CD4-positive, alpha-beta T cell (primary cell): ENCODE measurements around the gene TEX13A. TPM values are rescaled to one million over a fixed set of nuclear protein-coding genes. Genes with fewer than 3 reads are reported as not detected.

ENCODE experiments used
- ATAC-seq: fragments of 200-7000 bp; cut with Tn5 transposase; one replicate; pipeline ENCODE4 v1.10.0; 2022; ENCODE audit warnings: mild to moderate bottlenecking; ENCODE audit not compliant: poor library complexity
- CTCF ChIA-PET: fragments of 350-600 bp; sonication (Branson Sonifier 250); formaldehyde crosslinking; loops from one replicate; lab custom pipeline; 2021; ENCODE audit warnings: antibody characterized with exemption, inconsistent platforms; lab: Charles Lee
- POLR2A ChIA-PET: fragments of 350-600 bp; sonication (Branson Sonifier 250); formaldehyde crosslinking; loops from one replicate; lab custom pipeline; 2021; ENCODE audit warnings: antibody characterized with exemption, inconsistent platforms; lab: Charles Lee
- DNase-seq, 14 experiments: peaks; one replicate each; pipeline ENCODE4 v3.0.0-alpha.2; 2013 to 2020; ENCODE audit warnings: mixed read lengths in 2 of 14
- H3K27ac ChIP-seq, 2 donors: one replicate each; pipeline versions ENCODE4 v1.5.1 to v1.7.0; 2013; ENCODE audit warnings: low read length in 2 of 2, low read depth in 1 of 2, mild to moderate bottlenecking in 1 of 2
- H3K27me3 ChIP-seq, 2 experiments: 1 replicate in 1 of 2; 2 replicates in 1 of 2; pipeline versions ENCODE4 v1.6.1 to v1.7.0; 2013; ENCODE audit warnings: low read length in 2 of 2, control low read depth in 1 of 2, mild to moderate bottlenecking in 1 of 2, moderate library complexity in 1 of 2; ENCODE audit not compliant: insufficient read depth in 2 of 2, control insufficient read depth in 1 of 2
- H3K36me3 ChIP-seq: one replicate; pipeline ENCODE4 v1.6.1; 2013; ENCODE audit warnings: low read length, control low read depth; ENCODE audit not compliant: insufficient read depth
- H3K4me1 ChIP-seq: one replicate; pipeline ENCODE4 v1.6.1; 2013; ENCODE audit warnings: low read length, control low read depth; ENCODE audit not compliant: insufficient read depth
- H3K4me3 ChIP-seq: one replicate; pipeline ENCODE4 v1.5.1; 2013; ENCODE audit warnings: mild to moderate bottlenecking, low read length, moderate library complexity
- H3K9me3 ChIP-seq, 2 experiments: 1 replicate in 1 of 2; 2 replicates in 1 of 2; pipeline versions ENCODE4 v1.6.1 to v1.7.0; 2013; ENCODE audit warnings: low read length in 2 of 2, mild to moderate bottlenecking in 2 of 2, control low read depth in 1 of 2, moderate library complexity in 1 of 2; ENCODE audit not compliant: control insufficient read depth in 1 of 2, insufficient read depth in 1 of 2
- H3K27ac Mint-ChIP-seq: one replicate; pipeline ENCODE4 v1.8.0; 2020; ENCODE audit warnings: mixed read lengths
- H3K27me3 Mint-ChIP-seq: one replicate; pipeline ENCODE4 v1.8.0; 2021; ENCODE audit warnings: mixed read lengths
- H3K36me3 Mint-ChIP-seq: one replicate; pipeline ENCODE4 v1.8.0; 2021; ENCODE audit warnings: low read depth, mixed read lengths
- H3K4me1 Mint-ChIP-seq: one replicate; pipeline ENCODE4 v1.8.0; 2021; ENCODE audit warnings: low read depth, mixed read lengths
- H3K4me3 Mint-ChIP-seq: one replicate; pipeline ENCODE4 v1.8.0; 2020; ENCODE audit warnings: mild to moderate bottlenecking, mixed read lengths
- H3K9me3 Mint-ChIP-seq: one replicate; pipeline ENCODE4 v1.8.0; 2020; ENCODE audit warnings: mixed read lengths
- intact Hi-C, 2 experiments: fragments of 100-400 bp; cut with DNase I in 1 of 2; cut with micrococcal nuclease in 1 of 2; formaldehyde crosslinking; loops; one replicate each; pipeline versions ENCODE4 v1.15.1 to v1.9.0; 2023 to 2025; cut with DNase I, micrococcal nuclease
- total RNA-seq, 174 experiments: library from RNA in 2 of 174; stranded (reverse) in 2 of 174; gene quantifications; one replicate each; pipeline ENCODE4 v1.2.3 and lab custom pipeline; 2021 to 2026
- TF ChIP-seq, protein P1 (sequence below): fragments of 200-600 bp; IDR thresholded peaks from one replicate; pipeline ENCODE4 v1.8.0; 2022; ENCODE audit warnings: antibody characterized with exemption, mild to moderate bottlenecking

The TEX13A gene
- total RNA-seq, 2 experiments from 2014 or later = not detected

DNA sequence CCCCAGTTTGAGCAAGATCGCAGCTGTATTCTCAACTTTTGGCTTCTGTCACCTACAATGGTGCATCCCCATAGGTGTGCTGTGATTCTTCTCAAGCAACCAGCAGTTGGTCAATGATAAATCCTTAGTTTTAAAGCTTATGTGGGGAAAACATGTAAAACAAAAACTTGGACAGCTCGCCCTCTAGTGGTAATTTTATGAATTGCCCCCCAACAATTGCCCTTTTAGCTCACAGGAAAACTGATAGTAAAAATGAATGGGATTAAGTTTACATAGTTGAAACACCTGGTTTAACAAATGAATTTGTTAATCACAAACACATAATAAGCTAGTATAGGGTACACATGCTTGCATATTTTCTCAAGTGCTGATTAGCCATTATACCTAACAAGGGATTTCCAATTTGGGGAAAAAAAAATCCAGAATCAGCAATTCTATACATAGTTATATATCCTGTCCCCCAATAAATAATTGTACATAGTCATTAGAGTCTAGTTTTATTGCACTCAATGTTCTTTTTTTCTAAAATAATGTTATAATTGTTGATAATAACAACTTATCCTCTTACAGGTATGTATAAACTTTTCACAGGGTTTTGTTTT is 30.1 kb downstream of the TEX13A start:
- ChIA-PET POLR2A (no interaction called here), CTCF (interaction anchor here (0.9 to 1.2 kb wide), 4 partner anchors 9 to 16 kb away, joined by 3 to 4 read pairs (median 4); no protein-coding TSS in a partner anchor)
- H3K27ac Mint-ChIP-seq = no peak overlapping the region
- Histone ChIP-seq H3K27me3 (no peaks in the 10 kb centered on the region), H3K36me3 (no peaks in the 10 kb centered on the region), H3K4me1 (no peaks in the 10 kb centered on the region), H3K27ac (no peak overlapping the region), H3K4me3 (no peak overlapping the region), H3K9me3 (no peaks in the 10 kb centered on the region)
- TF ChIP-seq, protein P1, sequence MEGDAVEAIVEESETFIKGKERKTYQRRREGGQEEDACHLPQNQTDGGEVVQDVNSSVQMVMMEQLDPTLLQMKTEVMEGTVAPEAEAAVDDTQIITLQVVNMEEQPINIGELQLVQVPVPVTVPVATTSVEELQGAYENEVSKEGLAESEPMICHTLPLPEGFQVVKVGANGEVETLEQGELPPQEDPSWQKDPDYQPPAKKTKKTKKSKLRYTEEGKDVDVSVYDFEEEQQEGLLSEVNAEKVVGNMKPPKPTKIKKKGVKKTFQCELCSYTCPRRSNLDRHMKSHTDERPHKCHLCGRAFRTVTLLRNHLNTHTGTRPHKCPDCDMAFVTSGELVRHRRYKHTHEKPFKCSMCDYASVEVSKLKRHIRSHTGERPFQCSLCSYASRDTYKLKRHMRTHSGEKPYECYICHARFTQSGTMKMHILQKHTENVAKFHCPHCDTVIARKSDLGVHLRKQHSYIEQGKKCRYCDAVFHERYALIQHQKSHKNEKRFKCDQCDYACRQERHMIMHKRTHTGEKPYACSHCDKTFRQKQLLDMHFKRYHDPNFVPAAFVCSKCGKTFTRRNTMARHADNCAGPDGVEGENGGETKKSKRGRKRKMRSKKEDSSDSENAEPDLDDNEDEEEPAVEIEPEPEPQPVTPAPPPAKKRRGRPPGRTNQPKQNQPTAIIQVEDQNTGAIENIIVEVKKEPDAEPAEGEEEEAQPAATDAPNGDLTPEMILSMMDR = peak; percentile 53
- DNase-seq (peak in 4 of 14 experiments; percentile 2 to 17 (median 4)), ATAC-seq (no peak)
- H3K9me3 Mint-ChIP-seq = no peaks in the 10 kb centered on the region
- H3K36me3 Mint-ChIP-seq = no peaks in the 10 kb centered on the region
- H3K27me3 Mint-ChIP-seq = no peaks in the 10 kb centered on the region
- H3K4me1 Mint-ChIP-seq = no peaks in the 10 kb centered on the region
- intact Hi-C loops = no loop called here
- H3K4me3 Mint-ChIP-seq = no peak overlapping the region

DNA sequence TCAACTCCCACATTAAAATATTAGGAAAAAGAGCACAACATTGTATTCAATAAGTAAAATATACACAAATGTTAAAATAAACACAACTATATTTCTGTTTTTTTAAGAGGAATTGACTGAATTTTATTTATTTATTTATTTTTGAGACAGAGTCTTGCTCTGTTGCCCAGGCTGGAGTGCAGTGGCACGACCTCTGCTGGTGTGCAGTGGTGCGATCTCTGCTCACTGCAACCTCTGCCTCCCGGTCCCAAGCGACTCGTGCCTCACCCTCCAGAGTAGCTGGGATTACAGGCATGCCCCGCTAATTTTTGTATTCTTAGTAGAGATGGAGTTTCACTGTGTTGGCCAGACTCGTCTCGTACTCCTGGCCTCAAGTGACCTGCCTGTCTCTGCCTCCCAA is 31.4 kb downstream of the TEX13A start:
- POLR2A ChIA-PET = no interaction called here

DNA sequence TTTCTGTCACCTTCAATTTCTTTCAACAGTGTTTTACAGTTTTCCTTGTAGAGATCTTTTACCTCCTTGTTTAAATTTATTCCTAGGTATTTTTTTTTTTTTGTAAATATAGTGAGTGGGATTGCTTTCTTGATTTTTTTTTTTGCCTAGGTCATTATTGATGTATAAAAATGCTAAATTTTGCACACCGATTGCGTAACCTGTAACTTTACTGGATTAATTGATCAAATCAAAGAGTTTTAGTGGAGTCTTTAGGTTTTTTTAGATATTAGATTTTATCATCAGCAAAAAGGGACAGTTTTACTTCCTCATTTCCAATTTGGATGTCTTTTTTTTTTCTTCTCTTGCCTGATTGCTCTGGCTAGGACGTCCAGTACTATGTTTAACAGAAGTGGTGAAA is 40.9 kb downstream of the TEX13A start:
- DNase-seq = no peak
- H3K4me1 Mint-ChIP-seq = no peaks in the 10 kb centered on the region
- TF ChIP-seq, protein P1 = no peak
- CTCF ChIA-PET = no interaction called here
- H3K9me3 Mint-ChIP-seq = peaks cover 2% of the 10 kb centered on the region
- Histone ChIP-seq H3K27ac (no peak overlapping the region), H3K36me3 (no peaks in the 10 kb centered on the region), H3K4me3 (no peak overlapping the region), H3K9me3 (no peaks in the 10 kb centered on the region), H3K27me3 (no peaks in the 10 kb centered on the region), H3K4me1 (no peaks in the 10 kb centered on the region)
- intact Hi-C loops = no loop called here
- no peaks in the 10 kb centered on the region for H3K36me3 Mint-ChIP-seq
- no peak overlapping the region for H3K4me3 Mint-ChIP-seq
- H3K27me3 Mint-ChIP-seq = no peaks in the 10 kb centered on the region
- H3K27ac Mint-ChIP-seq = no peak overlapping the region
- POLR2A ChIA-PET = no interaction called here
- no peak for ATAC-seq

More for the DNA sequence above, 31.4 kb downstream of the TEX13A start:
- CTCF ChIA-PET = no interaction called here
- ATAC-seq (no peak), DNase-seq (no peak)
- intact Hi-C loops = no loop called here
- Histone ChIP-seq H3K4me3 (no peak overlapping the region), H3K36me3 (no peaks in the 10 kb centered on the region), H3K27me3 (no peaks in the 10 kb centered on the region), H3K4me1 (no peaks in the 10 kb centered on the region), H3K27ac (no peak overlapping the region), H3K9me3 (no peaks in the 10 kb centered on the region)
- Mint-ChIP-seq H3K4me3 (no peak overlapping the region), H3K4me1 (no peaks in the 10 kb centered on the region), H3K9me3 (no peaks in the 10 kb centered on the region), H3K36me3 (no peaks in the 10 kb centered on the region), H3K27ac (no peak overlapping the region), H3K27me3 (no peaks in the 10 kb centered on the region)
- TF ChIP-seq, protein P1 = no peak
